Neuronal stem cell (in vitro differentiated cells): Measurements from ENCODE around the gene TOP3B.

Experiments
- DNase-seq: peaks from one replicate; pipeline ENCODE4 v3.0.0-alpha.2; 2013; ENCODE audit warnings: low spot score
- H2AFZ ChIP-seq: one replicate; pipeline ENCODE4 v1.6.1; 2013; ENCODE audit warnings: mild to moderate bottlenecking, low read length, inconsistent platforms
- H2AK5ac ChIP-seq: 2 replicates; pipeline ENCODE4 v1.6.1; 2013; ENCODE audit warnings: low read depth, mild to moderate bottlenecking, inconsistent platforms, low read length, moderate library complexity, mixed read lengths
- H2BK120ac ChIP-seq: 2 replicates; pipeline ENCODE4 v1.6.1; 2013; ENCODE audit warnings: low read depth, mild to moderate bottlenecking, inconsistent platforms, low read length, moderate library complexity, mixed read lengths
- H2BK12ac ChIP-seq: one replicate; pipeline ENCODE4 v1.6.1; 2013; ENCODE audit warnings: low read length, inconsistent platforms
- H2BK15ac ChIP-seq: 2 replicates; pipeline ENCODE4 v1.6.1; 2013; ENCODE audit warnings: mild to moderate bottlenecking, low read length, inconsistent platforms, mixed read lengths
- H2BK5ac ChIP-seq: one replicate; pipeline ENCODE4 v1.6.1; 2013; ENCODE audit warnings: inconsistent platforms, mild to moderate bottlenecking, low read length, moderate library complexity
- H3K14ac ChIP-seq: one replicate; pipeline ENCODE4 v1.6.1; 2013; ENCODE audit warnings: low read length, inconsistent platforms
- H3K18ac ChIP-seq: 2 replicates; pipeline ENCODE4 v1.6.1; 2013; ENCODE audit warnings: low read length, inconsistent platforms
- H3K23ac ChIP-seq: 2 replicates; pipeline ENCODE4 v1.6.1; 2013; ENCODE audit warnings: low read depth, mild to moderate bottlenecking, mixed read lengths, low read length, inconsistent platforms; ENCODE audit not compliant: poor library complexity
- H3K27ac ChIP-seq: replicated peaks from 3 replicates; pipeline ENCODE4 v1.5.1; 2013; ENCODE audit warnings: low read length, inconsistent platforms
- H3K27me3 ChIP-seq, 3 experiments: 2 replicates each; pipeline ENCODE4 v1.6.1; 2013; ENCODE audit warnings: low read length in 3 of 3, mild to moderate bottlenecking in 2 of 3, inconsistent platforms in 1 of 3, low read depth in 1 of 3, mixed read lengths in 1 of 3, moderate library complexity in 1 of 3; ENCODE audit not compliant: control insufficient read depth in 3 of 3, insufficient read depth in 3 of 3
- H3K36me3 ChIP-seq, 2 donors: replicated peaks in 1 of 2; 2 replicates each; pipeline ENCODE4 v1.6.1; 2013; ENCODE audit warnings: low read length in 2 of 2; ENCODE audit not compliant: control insufficient read depth in 2 of 2, insufficient read depth in 2 of 2
- H3K4ac ChIP-seq: 2 replicates; pipeline ENCODE4 v1.6.1; 2013; ENCODE audit warnings: inconsistent platforms, mild to moderate bottlenecking, low read length, moderate library complexity
- H3K4me1 ChIP-seq, 2 donors: 1 replicate in 1 of 2; 2 replicates in 1 of 2; pipeline ENCODE4 v1.6.1; 2013; ENCODE audit warnings: low read length in 2 of 2, low read depth in 1 of 2; ENCODE audit not compliant: control insufficient read depth in 2 of 2, insufficient read depth in 1 of 2
- H3K4me2 ChIP-seq: one replicate; pipeline ENCODE4 v1.6.1; 2013; ENCODE audit warnings: mild to moderate bottlenecking, low read length, inconsistent platforms; ENCODE audit not compliant: insufficient read depth, poor library complexity, severe bottlenecking
- H3K4me3 ChIP-seq, 2 donors: 2 replicates each; pipeline ENCODE4 v1.5.1; 2013; ENCODE audit warnings: low read length in 2 of 2, mild to moderate bottlenecking in 2 of 2, inconsistent platforms in 1 of 2, moderate library complexity in 1 of 2
- H3K79me1 ChIP-seq: one replicate; pipeline ENCODE4 v1.6.1; 2013; ENCODE audit warnings: low read depth, mild to moderate bottlenecking, inconsistent platforms, low read length, moderate library complexity
- H3K9ac ChIP-seq: one replicate; pipeline ENCODE4 v1.6.1; 2013; ENCODE audit warnings: mild to moderate bottlenecking, low read depth, low read length, inconsistent platforms; ENCODE audit not compliant: poor library complexity
- H3K9me3 ChIP-seq, 2 donors: replicated peaks in 1 of 2; 2 replicates each; pipeline versions ENCODE3 to v1.6.1; 2013; ENCODE audit warnings: low read length in 2 of 2, mild to moderate bottlenecking in 2 of 2, inconsistent platforms in 1 of 2, low read depth in 1 of 2, mixed read lengths in 1 of 2, moderate library complexity in 1 of 2; ENCODE audit not compliant: control insufficient read depth in 2 of 2, insufficient read depth in 1 of 2
- H4K8ac ChIP-seq: one replicate; pipeline ENCODE4 v1.6.1; 2013; ENCODE audit warnings: low read depth, mild to moderate bottlenecking, inconsistent platforms, low read length, moderate library complexity
- H4K91ac ChIP-seq: one replicate; pipeline ENCODE4 v1.6.1; 2013; ENCODE audit warnings: low read length, low read depth, mild to moderate bottlenecking, inconsistent platforms; ENCODE audit not compliant: poor library complexity
- WGBS, 2 donors: extraction: QIAGEN DNeasy Blood & Tissue Kit; methylation state at CpG; one replicate each; pipeline ENCODE4 v1.1.7; 2013; ENCODE audit warnings: missing lambda C conversion rate in 2 of 2, mixed read lengths in 1 of 2; ENCODE audit not compliant: insufficient read length in 2 of 2, insufficient replicate concordance in 1 of 2; ENCODE audit errors: extremely low coverage in 2 of 2; 5-methylcytosine and 5-hydroxymethylcytosine counted together

Gene TOP3B

GRCh38 chr22:21939461-21939913 lies 43.1 kb downstream of the TOP3B start:
- Histone ChIP-seq H2BK120ac (no peak overlapping the region), H3K36me3 (peaks cover 10 to 45% of the 10 kb centered on the region in 2 donors), H3K27me3 (no peaks in the 10 kb centered on the region), H2AFZ (no peak overlapping the region), H3K9me3 (no peaks in the 10 kb centered on the region), H3K23ac (peak overlapping the region; percentile 98), H2BK15ac (no peak overlapping the region), H2BK5ac (no peak overlapping the region), H3K27ac (no peak overlapping the region), H3K9ac (peak overlapping the region; percentile 12), H4K8ac (no peak overlapping the region), H2BK12ac (no peak overlapping the region), H3K79me1 (no peaks in the 10 kb centered on the region), H4K91ac (no peak overlapping the region), H3K4ac (no peak overlapping the region), H3K18ac (no peak overlapping the region), H3K4me1 (peaks cover 5 to 18% of the 10 kb centered on the region in 2 donors), H2AK5ac (peak overlapping the region; percentile 68), H3K14ac (no peak overlapping the region), H3K4me3 (no peak overlapping the region), H3K4me2 (no peak overlapping the region)
- no CpG with 5 or more reads among the region's 10 CpGs for WGBS, 2 donors
- DNase-seq = no peak

GRCh38 chr22:21938906-21939305 lies 43.7 kb downstream of the TOP3B start:
- no peaks in the 10 kb centered on the region for H3K9me3 ChIP-seq
- peak overlapping the region; percentile 99 for H2AFZ ChIP-seq
- H4K91ac ChIP-seq = no peak overlapping the region
- H2BK12ac ChIP-seq = peak overlapping the region; percentile 85
- peak overlapping the region in 1 of 2 donors; percentile 60 for H3K4me3 ChIP-seq
- WGBS, 2 donors = no CpG with 5 or more reads among the region's 11 CpGs
- no peak overlapping the region for H2BK120ac ChIP-seq
- H3K18ac ChIP-seq = peak overlapping the region; percentile 17
- H2BK15ac ChIP-seq = no peak overlapping the region
- no peak overlapping the region for H2BK5ac ChIP-seq
- H3K4ac ChIP-seq = no peak overlapping the region
- H3K4me1 ChIP-seq = peaks cover 5 to 18% of the 10 kb centered on the region in 2 donors
- H3K27me3 ChIP-seq = no peaks in the 10 kb centered on the region
- H3K79me1 ChIP-seq = no peaks in the 10 kb centered on the region
- H3K9ac ChIP-seq = peak overlapping the region; percentile 66
- H3K23ac ChIP-seq = peak overlapping the region; percentile 98
- H3K36me3 ChIP-seq = peaks cover 6 to 44% of the 10 kb centered on the region in 2 donors
- H3K14ac ChIP-seq = no peak overlapping the region
- no peak overlapping the region for H3K27ac ChIP-seq
- no peak overlapping the region for H3K4me2 ChIP-seq
- H4K8ac ChIP-seq = peak overlapping the region; percentile 53
- peak overlapping the region; percentile 68 for H2AK5ac ChIP-seq
- no peak for DNase-seq

- WGBS, 2 donors = no CpG with 5 or more reads among the region's 42 CpGs
- Histone ChIP-seq H2BK120ac (no peak overlapping the region), H2BK5ac (peak overlapping the region; percentile 56), H3K36me3 (peaks cover 6 to 51% of the 10 kb centered on the region in 2 donors), H3K4me3 (peak overlapping the region; percentile 60 to 80), H2BK15ac (no peak overlapping the region), H2BK12ac (no peak overlapping the region), H3K23ac (peak overlapping the region; percentile 98), H4K8ac (no peak overlapping the region), H3K4me1 (peaks cover 5 to 18% of the 10 kb centered on the region in 2 donors), H3K79me1 (no peaks in the 10 kb centered on the region), H2AK5ac (peak overlapping the region; percentile 72), H3K18ac (peak overlapping the region; percentile 90), H3K27ac (peak overlapping the region; percentile 87), H3K9me3 (no peaks in the 10 kb centered on the region), H3K4ac (no peak overlapping the region), H3K9ac (peak overlapping the region; percentile 91), H3K27me3 (no peaks in the 10 kb centered on the region), H4K91ac (no peak overlapping the region), H3K14ac (peak overlapping the region; percentile 99), H3K4me2 (peak overlapping the region; percentile 96), H2AFZ (peak overlapping the region; percentile 99)
- peak; percentile 90 for DNase-seq
These were observed 44.3 kb downstream of the TOP3B start for GRCh38 chr22:21938071-21938822.

GRCh38 chr22:21937821-21938070 lies 44.8 kb downstream of the TOP3B start:
- peak overlapping the region; percentile 96 for H3K4me2 ChIP-seq
- H4K8ac ChIP-seq = no peak overlapping the region
- H3K4me1 ChIP-seq = peaks cover 5 to 18% of the 10 kb centered on the region in 2 donors
- no peak overlapping the region for H4K91ac ChIP-seq
- peak overlapping the region; percentile 99 for H2AFZ ChIP-seq
- H3K27me3 ChIP-seq = no peaks in the 10 kb centered on the region
- H3K79me1 ChIP-seq = no peaks in the 10 kb centered on the region
- peak overlapping the region; percentile 21 for H3K18ac ChIP-seq
- no peak overlapping the region for H2BK15ac ChIP-seq
- H3K4me3 ChIP-seq = peak overlapping the region; percentile 24 to 60
- no peak overlapping the region for H3K27ac ChIP-seq
- H2AK5ac ChIP-seq = peak overlapping the region; percentile 72
- H3K36me3 ChIP-seq = peaks cover 9 to 51% of the 10 kb centered on the region in 2 donors
- H2BK5ac ChIP-seq = peak overlapping the region; percentile 56
- no peak overlapping the region for H3K14ac ChIP-seq
- H2BK120ac ChIP-seq = no peak overlapping the region
- peak overlapping the region; percentile 98 for H3K23ac ChIP-seq
- H3K9me3 ChIP-seq = no peaks in the 10 kb centered on the region
- H2BK12ac ChIP-seq = no peak overlapping the region
- no peak overlapping the region for H3K4ac ChIP-seq
- no CpG with 5 or more reads among the region's 8 CpGs for WGBS, 2 donors
- DNase-seq = no peak
- H3K9ac ChIP-seq = peak overlapping the region; percentile 64
